ENCODE measurements around the gene EPHA6. TPM values are rescaled to one million over a fixed set of nuclear protein-coding genes. Genes with fewer than 3 reads are reported as not detected.

The EPHA6 gene
- total and polyA plus RNA-seq, 9 donors = 2.0 to 20.9 (median 9.2) TPM

DNA sequence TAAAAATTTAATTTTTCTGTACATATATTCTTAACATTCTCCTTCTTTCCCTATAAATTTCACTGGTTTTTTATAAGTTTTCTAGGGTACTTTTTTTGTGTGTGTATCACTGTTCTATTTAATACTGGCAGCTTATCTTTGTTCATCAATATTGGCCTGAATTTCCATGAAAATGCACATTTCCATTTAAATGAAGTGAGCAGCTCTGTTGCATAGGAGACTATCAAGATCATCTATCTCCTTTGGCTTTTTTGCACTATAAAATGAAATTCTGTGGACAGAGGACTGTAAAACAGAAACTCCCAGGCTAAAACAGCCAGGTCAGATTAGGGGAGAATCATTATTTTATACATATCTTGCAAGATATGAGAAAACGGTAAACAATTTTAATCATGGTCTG, 673.2 kb downstream of the EPHA6 start:
- Histone ChIP-seq H3K4me3 (no peak overlapping the region), H3K4me1 (ENCODE audit: insufficient read depth) (no peaks in the 10 kb centered on the region), H3K27ac (no peak overlapping the region), H3K9me3 (no peaks in the 10 kb centered on the region), H3K27me3 (no peaks in the 10 kb centered on the region), H3K36me3 (no peaks in the 10 kb centered on the region)
- DNase-seq = no peak
- intact Hi-C loops (cut with DNase I) = no loop called here
- WGBS, 3 donors = 78 to 88% (median 85%) methylated on average over 1 of the region's 1 CpG
- TF ChIP-seq CTCF (IDR thresholded peaks at IDR 0.05) = no peak

GRCh38 chr3:97488741-97489140, 674.3 kb downstream of the EPHA6 start:
- no peak for DNase-seq
- no peak overlapping the region for H3K27ac ChIP-seq
- intact Hi-C loops (cut with DNase I) = no loop called here
- H3K4me1 ChIP-seq (ENCODE audit: insufficient read depth) = no peaks in the 10 kb centered on the region
- no peaks in the 10 kb centered on the region for H3K9me3 ChIP-seq
- no peak for TF ChIP-seq POLR2A (IDR thresholded peaks at IDR 0.05)
- no peak for TF ChIP-seq EP300 (IDR thresholded peaks at IDR 0.05)
- no peak for TF ChIP-seq CTCF (IDR thresholded peaks at IDR 0.05)
- no peaks in the 10 kb centered on the region for H3K36me3 ChIP-seq
- no peaks in the 10 kb centered on the region for H3K27me3 ChIP-seq
- WGBS, 3 donors = 91 to 94% (median 91%) methylated on average over 1 of the region's 1 CpG
- no peak overlapping the region for H3K4me3 ChIP-seq

DNA sequence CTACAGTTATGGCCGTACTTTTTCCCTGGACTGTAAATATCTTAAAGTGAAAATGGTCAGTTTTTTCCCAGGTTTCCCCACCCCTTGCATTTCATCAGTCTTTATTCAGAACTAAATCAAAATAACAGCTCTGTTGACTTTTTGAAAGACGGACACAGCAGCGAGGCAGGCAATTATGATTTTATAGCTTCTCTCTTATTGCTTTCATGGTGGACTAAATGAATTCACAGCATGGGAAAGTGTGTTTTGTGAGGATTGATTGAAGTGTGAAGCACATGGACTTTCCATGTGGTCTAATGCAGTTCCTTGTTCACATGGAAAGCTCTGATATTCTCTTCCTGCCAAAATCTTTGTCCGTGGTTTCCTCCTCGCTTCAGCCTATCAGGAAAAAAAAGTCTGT, 681.5 kb downstream of the EPHA6 start:
- Histone ChIP-seq H3K4me1 (ENCODE audit: insufficient read depth) (no peaks in the 10 kb centered on the region), H3K4me3 (no peak overlapping the region), H3K27me3 (no peaks in the 10 kb centered on the region), H3K36me3 (no peaks in the 10 kb centered on the region), H3K9me3 (no peaks in the 10 kb centered on the region), H3K27ac (no peak overlapping the region)
- TF ChIP-seq EP300 (IDR thresholded peaks at IDR 0.05) (no peak), POLR2A (IDR thresholded peaks at IDR 0.05) (no peak), CTCF (IDR thresholded peaks at IDR 0.05) (no peak)
- no peak for DNase-seq
- intact Hi-C loops (cut with DNase I) = no loop called here
- WGBS, 3 donors = 83 to 88% (median 87%) methylated on average over 5 of the region's 5 CpGs

DNA sequence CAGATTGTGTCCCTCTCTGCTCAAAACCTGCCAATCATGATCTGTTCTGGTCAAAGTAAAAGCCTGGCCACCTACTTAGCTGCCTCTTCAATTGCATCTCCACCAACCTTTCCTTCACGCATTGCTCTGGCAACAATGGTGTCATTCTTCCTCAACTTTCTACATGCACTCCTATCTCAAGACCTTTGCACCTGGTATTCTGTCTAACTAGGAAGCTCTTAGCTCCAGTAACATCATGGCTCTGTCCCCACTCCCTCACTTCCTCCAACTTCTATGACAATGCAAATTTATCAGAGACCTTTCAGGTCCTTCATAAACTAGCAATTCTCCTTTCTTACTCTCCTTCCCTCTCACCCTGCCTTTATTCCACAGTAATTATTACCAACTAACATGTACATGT, 682.7 kb downstream of the EPHA6 start:
- Histone ChIP-seq H3K36me3 (no peaks in the 10 kb centered on the region), H3K4me3 (no peak overlapping the region), H3K27me3 (no peaks in the 10 kb centered on the region), H3K9me3 (no peaks in the 10 kb centered on the region), H3K27ac (no peak overlapping the region), H3K4me1 (ENCODE audit: insufficient read depth) (no peaks in the 10 kb centered on the region)
- TF ChIP-seq CTCF (IDR thresholded peaks at IDR 0.05) = no peak
- TF ChIP-seq EP300 (IDR thresholded peaks at IDR 0.05) = no peak
- TF ChIP-seq POLR2A (IDR thresholded peaks at IDR 0.05) = no peak
- intact Hi-C loops (cut with DNase I) = no loop called here
- WGBS, 3 donors = 93 to 97% (median 93%) methylated on average over 1 of the region's 1 CpG
- DNase-seq = no peak

DNA sequence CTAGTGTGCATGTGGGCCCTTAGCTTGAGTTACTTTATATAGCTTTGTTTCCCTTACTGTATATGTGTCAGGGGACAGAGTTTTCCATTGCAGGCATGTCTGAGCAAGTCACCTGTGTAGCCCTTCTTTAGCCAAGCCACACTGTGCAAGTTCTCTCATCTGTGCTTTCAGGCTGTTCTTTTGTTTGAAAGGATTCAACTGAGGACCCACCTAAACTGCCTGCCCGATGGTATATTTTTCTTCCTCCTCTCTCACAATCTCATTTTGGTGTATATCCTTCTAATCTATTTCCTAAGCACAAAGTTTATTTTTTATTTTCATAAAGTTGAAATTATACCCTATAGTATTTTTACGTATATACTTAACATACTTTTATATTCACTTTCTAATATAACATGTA, 690.1 kb downstream of the EPHA6 start:
- H3K36me3 ChIP-seq = no peaks in the 10 kb centered on the region
- H3K9me3 ChIP-seq = no peaks in the 10 kb centered on the region
- H3K27ac ChIP-seq = no peak overlapping the region
- 97 to 100% (median 100%) methylated on average over 2 of the region's 2 CpGs for whole genome bisulfite sequencing, 3 donors
- H3K27me3 ChIP-seq = no peaks in the 10 kb centered on the region
- intact Hi-C loops (cut with DNase I) = no loop called here
- H3K4me3 ChIP-seq = no peak overlapping the region
- TF ChIP-seq CTCF (IDR thresholded peaks at IDR 0.05) = no peak
- no peaks in the 10 kb centered on the region for H3K4me1 ChIP-seq (ENCODE audit: insufficient read depth)
- DNase-seq = no peak
